Activated CD4-positive, alpha-beta T cell treated with anti-CD3 and anti-CD28 coated beads, Interleukin-2, amount 50 U/mL, for 48 hours (primary cell): ENCODE measurements around the gene HOXA11.

ENCODE experiments used
- DNase-seq, 2 experiments: peaks; one replicate each; pipeline ENCODE4 v3.0.0-alpha.2; 2020

The HOXA11 gene

GRCh38 chr7:27156508-27156898 is 28.5 kb downstream of the HOXA11 start, which contains the start of gene HOXA7:
Gene HOXA7 (minus strand): TSS chr7:27156675. CDS start chr7:27156545, 130 bp downstream.
- no peak for DNase-seq

DNA sequence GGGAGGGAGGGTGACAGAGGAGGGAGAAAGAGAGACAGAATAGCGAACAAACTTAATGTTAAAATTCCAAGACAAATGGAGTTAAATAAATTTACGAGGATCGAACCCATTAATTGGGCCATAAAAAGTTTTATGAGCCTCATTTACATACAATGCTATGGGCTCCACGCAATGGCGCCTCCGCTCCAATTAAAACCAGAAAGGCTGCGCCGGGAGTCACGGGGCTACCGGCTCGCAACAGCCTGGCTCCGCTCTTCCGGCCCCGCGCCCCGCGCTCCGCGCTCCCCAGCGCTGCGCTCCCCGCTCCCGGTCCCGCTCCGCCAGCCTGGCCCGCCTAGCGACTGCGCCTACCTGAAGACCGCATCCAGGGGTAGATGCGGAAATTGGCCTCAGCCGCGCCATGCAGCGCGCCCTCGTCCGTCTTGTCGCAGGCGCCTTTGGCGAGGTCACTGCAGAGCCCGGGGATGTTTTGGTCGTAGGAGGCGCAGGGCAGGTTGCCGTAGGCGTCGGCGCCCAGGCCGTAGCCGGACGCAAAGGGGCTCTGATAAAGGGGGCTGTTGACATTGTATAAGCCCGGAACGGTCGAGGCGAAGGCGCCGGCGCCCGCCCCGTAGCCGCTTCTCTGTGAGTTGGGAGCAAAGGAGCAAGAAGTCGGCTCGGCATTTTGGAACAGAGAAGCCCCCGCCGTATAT is 29.1 kb downstream of the HOXA11 start:
- DNase-seq = no peak

DNA sequence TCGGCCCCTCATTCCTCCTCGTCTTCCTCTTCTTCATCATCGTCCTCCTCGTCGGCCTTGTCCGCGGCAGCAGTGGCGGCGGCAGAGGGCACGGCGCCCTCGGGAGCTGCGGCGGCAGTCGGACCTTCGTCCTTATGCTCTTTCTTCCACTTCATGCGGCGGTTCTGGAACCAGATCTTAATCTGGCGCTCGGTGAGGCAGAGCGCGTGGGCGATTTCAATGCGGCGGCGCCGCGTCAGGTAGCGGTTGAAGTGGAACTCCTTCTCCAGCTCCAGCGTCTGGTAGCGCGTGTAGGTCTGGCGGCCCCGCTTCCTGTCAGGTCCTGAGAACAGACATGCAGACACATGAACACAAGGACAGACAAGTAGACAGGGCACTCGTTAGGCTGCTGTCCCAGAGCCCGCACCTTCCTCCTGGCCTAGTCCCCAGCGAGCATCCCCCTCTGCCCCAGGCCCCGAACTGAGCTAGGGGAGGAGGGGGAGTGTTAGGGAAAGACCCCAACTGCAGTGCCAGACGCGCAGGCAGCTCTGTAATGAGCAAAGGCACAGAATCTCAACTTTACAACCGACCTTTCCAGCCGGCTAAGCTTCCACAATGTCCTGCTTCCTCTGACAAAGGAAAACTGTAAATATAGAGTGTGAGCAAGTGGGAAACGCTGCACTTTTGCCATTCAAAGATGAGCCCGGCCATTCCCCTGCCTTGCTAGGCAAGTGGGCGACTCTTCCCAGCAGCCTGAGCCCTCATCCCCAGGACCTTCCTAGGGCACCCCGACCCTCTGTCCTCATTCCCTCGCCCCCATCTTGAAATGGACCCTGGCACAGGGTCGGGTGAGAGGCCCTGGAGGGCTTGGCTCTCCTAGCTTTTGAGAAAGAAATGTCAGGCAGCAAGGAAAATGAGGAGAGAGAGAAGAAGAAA is 29.9 kb downstream of the HOXA11 start:
- DNase-seq = peak in 1 of 2 experiments; percentile 49

- DNase-seq = no peak
Measured at GRCh38 chr7:27154369-27154768, 30.7 kb downstream of the HOXA11 start.

GRCh38 chr7:27153526-27153925 is 31.5 kb downstream of the HOXA11 start:
- no peak for DNase-seq

GRCh38 chr7:27152816-27153442 is 32.1 kb downstream of the HOXA11 start:
- DNase-seq = no peak

- DNase-seq = peak in 1 of 2 experiments; percentile 11
Measured at GRCh38 chr7:27151931-27152815, 32.9 kb downstream of the HOXA11 start, which contains the start of gene HOXA3. Gene HOXA3 (minus strand): TSS chr7:27152583. CDS start chr7:27110640, 41,943 bp downstream.

- no peak for DNase-seq
Measured at GRCh38 chr7:27151341-27151930, 33.6 kb downstream of the HOXA11 start.

GRCh38 chr7:27150568-27151340 is 34.3 kb downstream of the HOXA11 start:
- DNase-seq = peak; percentile 69 to 70

GRCh38 chr7:27149842-27150567 is 35.0 kb downstream of the HOXA11 start:
- no peak for DNase-seq

- DNase-seq = no peak
Measured at GRCh38 chr7:27148756-27149641, 36.0 kb downstream of the HOXA11 start.

DNA sequence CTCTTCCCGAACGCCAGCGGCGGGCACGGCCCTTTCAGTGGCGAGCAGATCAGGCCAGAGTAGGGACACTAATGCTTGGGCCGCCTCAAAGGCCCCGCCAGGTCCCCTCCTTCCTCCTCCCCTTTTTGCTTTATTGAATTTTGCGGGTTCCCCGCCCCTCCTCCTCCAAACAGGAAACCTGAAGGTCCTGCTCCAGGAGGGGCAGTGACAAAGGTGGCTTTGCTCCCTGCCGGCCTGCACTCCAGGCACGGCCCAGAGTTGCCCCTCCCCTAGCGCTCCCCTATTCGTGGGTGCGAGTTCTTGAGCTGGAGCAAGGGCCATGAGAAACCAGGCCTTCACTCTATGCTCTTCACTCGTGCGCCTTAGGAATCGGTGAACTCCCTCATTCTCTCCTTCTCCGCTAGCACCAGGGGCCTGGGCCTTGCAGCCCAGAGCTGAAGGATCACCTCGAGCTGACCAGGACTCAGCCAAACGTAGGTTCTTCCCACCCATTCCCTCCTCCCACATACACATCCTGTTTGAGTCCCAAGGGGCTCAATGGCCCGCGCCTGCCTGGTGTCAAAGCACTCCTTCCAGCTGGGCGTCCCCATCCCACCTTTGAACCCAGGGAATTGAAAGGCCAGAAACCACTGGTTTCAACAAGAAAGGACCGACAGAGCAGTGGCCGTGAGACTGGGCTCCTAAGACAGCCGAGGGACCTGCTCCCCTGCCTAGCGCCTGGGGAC is 36.8 kb downstream of the HOXA11 start:
- no peak for DNase-seq

DNA sequence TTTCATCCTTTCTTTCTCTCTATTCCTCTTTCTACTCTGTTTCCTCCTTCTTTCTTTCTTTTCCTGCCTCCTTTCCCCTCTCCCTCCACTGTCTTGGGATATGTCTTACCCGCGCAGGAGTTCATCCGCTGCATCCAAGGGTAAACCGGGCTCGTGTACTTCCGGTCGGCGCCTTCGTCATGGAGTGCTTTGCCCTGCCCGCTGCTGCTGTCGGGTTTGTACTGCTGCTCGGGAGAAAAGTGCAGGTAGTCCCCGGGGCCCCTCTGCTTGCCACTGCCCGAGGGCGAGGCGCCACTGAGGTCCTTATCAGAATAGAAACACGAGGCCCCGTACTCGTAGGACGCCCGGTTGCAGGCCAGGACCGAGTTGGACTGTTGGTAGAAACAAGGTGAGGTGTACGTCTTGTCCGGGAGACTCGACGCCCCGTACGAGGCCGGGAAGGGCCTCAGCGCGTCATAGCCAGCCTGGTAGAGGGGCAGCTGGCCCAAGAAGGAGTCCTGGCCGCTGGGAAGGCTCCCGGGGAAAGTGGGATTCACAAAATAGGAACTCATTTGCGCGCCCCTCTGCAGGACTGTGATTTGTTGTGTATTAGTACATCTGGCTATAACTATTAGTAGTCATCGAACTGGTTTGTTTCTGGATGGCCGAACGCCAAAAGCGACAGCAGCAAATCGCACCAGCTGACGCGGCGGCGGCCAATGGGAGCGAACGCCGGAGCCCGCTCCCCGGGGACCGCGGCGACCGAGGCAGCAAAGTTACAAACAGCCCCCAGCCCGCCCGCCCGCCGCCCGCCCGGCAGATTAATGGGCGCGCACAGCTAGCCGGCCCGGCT is 37.6 kb downstream of the HOXA11 start, which contains the start of gene HOXA6:
Gene HOXA6, minus strand, starts transcription at position 576 of the 832 bp plus-strand sequence. Its CDS starts 25 bp downstream, at position 551.
- DNase-seq = peak in 1 of 2 experiments; percentile 13

- no peak for DNase-seq
Measured at GRCh38 chr7:27146491-27147198, 38.4 kb downstream of the HOXA11 start.

DNA sequence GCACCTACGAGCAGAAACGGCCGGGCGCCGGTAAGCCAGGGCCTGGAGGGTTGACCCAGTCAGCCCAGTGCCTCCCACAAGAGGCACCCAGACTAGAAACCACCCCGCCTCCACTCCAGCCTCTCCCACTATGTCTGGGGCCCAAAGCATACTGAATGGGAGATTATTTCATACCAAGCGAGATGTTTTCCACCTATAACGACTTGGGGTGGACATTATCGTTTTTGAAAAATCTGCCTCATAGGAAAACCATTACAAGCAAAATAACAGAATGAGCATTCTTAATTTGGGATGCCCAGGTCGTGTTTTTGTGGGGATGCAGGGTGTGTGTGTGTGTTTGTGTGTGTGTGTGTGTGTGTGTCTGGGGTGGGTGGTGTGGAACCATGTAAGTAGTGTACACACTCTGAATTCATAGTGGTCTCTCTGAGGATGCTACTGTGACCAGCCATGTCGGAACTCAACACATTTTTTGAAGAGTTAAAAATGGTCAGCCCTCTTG is 39.1 kb downstream of the HOXA11 start:
- no peak for DNase-seq

GRCh38 chr7:27145165-27145913 is 39.7 kb downstream of the HOXA11 start:
- no peak for DNase-seq
